Activated B cell treated with CpG ODN at 0.5 μM for 24 hours (primary cell): ENCODE measurements around the gene CACNA2D3. TPM values are rescaled to one million over a fixed set of nuclear protein-coding genes. Genes with fewer than 3 reads are reported as not detected.

Experiments used
- ATAC-seq: fragments of 200-7000 bp; cut with Tn5 transposase; one replicate; pipeline ENCODE4 v1.10.0; 2021; ENCODE audit warnings: low read depth, mild to moderate bottlenecking, moderate library complexity
- CTCF ChIA-PET: fragments of 350-600 bp; sonication (Branson Sonifier 250); formaldehyde crosslinking; loops from one replicate; lab custom pipeline; 2021; ENCODE audit warnings: antibody characterized with exemption; lab: Charles Lee
- POLR2A ChIA-PET: fragments of 350-600 bp; sonication (Branson Sonifier 250); formaldehyde crosslinking; loops from one replicate; lab custom pipeline; 2021; ENCODE audit warnings: antibody characterized with exemption; lab: Charles Lee
- DNase-seq: peaks from one replicate; pipeline ENCODE4 v3.0.0; 2022
- H3K27ac Mint-ChIP-seq: one replicate; pipeline ENCODE4 v1.8.0; 2020; ENCODE audit warnings: mixed read lengths
- H3K27me3 Mint-ChIP-seq: one replicate; pipeline ENCODE4 v1.8.0; 2021; ENCODE audit warnings: mixed read lengths
- H3K36me3 Mint-ChIP-seq: one replicate; pipeline ENCODE4 v1.8.0; 2021; ENCODE audit warnings: low read depth, mixed read lengths
- H3K4me1 Mint-ChIP-seq: one replicate; pipeline ENCODE4 v1.8.0; 2021; ENCODE audit warnings: mixed read lengths
- H3K4me3 Mint-ChIP-seq: one replicate; pipeline ENCODE4 v1.8.0; 2020; ENCODE audit warnings: mild to moderate bottlenecking, mixed read lengths
- H3K9me3 Mint-ChIP-seq: one replicate; pipeline ENCODE4 v1.8.0; 2020; ENCODE audit warnings: mixed read lengths
- CTCF ChIP-seq: fragments of 200-600 bp; IDR thresholded peaks from one replicate; pipeline ENCODE4 v1.8.0; 2022; ENCODE audit warnings: antibody characterized with exemption, mild to moderate bottlenecking
- intact Hi-C: fragments of 100-400 bp; cut with micrococcal nuclease; formaldehyde crosslinking; loops from one replicate; pipeline ENCODE4 v1.15.1; 2024
- total RNA-seq: library from RNA; stranded (reverse); gene quantifications from 2 replicates; pipeline ENCODE4 v1.2.3, GENCODE V29; 2022

The CACNA2D3 gene
- total RNA-seq, 1 donor from 2014 or later, result not detected

- H3K4me3 Mint-ChIP-seq, result no peak overlapping the region
- ChIA-PET CTCF (no interaction called here), POLR2A (no interaction called here)
- intact Hi-C loops, result no loop called here
- no peaks in the 10 kb centered on the region for H3K9me3 Mint-ChIP-seq
- no peaks in the 10 kb centered on the region for H3K4me1 Mint-ChIP-seq
- H3K27ac Mint-ChIP-seq, result no peak overlapping the region
- no peak for TF ChIP-seq CTCF
- DNase-seq, result no peak
- ATAC-seq, result no peak
- H3K36me3 Mint-ChIP-seq, result no peaks in the 10 kb centered on the region
- H3K27me3 Mint-ChIP-seq, result peaks cover 3% of the 10 kb centered on the region
These were observed 254.7 kb downstream of the CACNA2D3 start for GRCh38 chr3:54376939-54377578.

GRCh38 chr3:54378184-54378583 lies 255.8 kb downstream of the CACNA2D3 start:
- Mint-ChIP-seq H3K9me3 (no peaks in the 10 kb centered on the region), H3K4me1 (no peaks in the 10 kb centered on the region), H3K27me3 (peaks cover 3% of the 10 kb centered on the region), H3K27ac (no peak overlapping the region), H3K36me3 (no peaks in the 10 kb centered on the region), H3K4me3 (no peak overlapping the region)
- POLR2A ChIA-PET, result no interaction called here
- DNase-seq, result no peak
- no peak for ATAC-seq
- CTCF ChIA-PET, result no interaction called here
- intact Hi-C loops, result no loop called here
- TF ChIP-seq CTCF, result no peak

- no peaks in the 10 kb centered on the region for H3K9me3 Mint-ChIP-seq
- no peaks in the 10 kb centered on the region for H3K36me3 Mint-ChIP-seq
- no peaks in the 10 kb centered on the region for H3K4me1 Mint-ChIP-seq
- DNase-seq (no peak), ATAC-seq (no peak)
- POLR2A ChIA-PET, result no interaction called here
- H3K4me3 Mint-ChIP-seq, result no peak overlapping the region
- intact Hi-C loops, result no loop called here
- TF ChIP-seq CTCF, result no peak
- CTCF ChIA-PET, result no interaction called here
- H3K27me3 Mint-ChIP-seq, result no peaks in the 10 kb centered on the region
- H3K27ac Mint-ChIP-seq, result no peak overlapping the region
These were observed 261.9 kb downstream of the CACNA2D3 start for GRCh38 chr3:54384279-54384678.

GRCh38 chr3:54390582-54390981 lies 268.2 kb downstream of the CACNA2D3 start:
- no peaks in the 10 kb centered on the region for H3K4me1 Mint-ChIP-seq
- DNase-seq (no peak), ATAC-seq (no peak)
- H3K4me3 Mint-ChIP-seq, result no peak overlapping the region
- no peaks in the 10 kb centered on the region for H3K27me3 Mint-ChIP-seq
- no peak for TF ChIP-seq CTCF
- no peaks in the 10 kb centered on the region for H3K36me3 Mint-ChIP-seq
- H3K27ac Mint-ChIP-seq, result no peak overlapping the region
- H3K9me3 Mint-ChIP-seq, result no peaks in the 10 kb centered on the region
- intact Hi-C loops, result no loop called here
- POLR2A ChIA-PET, result no interaction called here
- CTCF ChIA-PET, result no interaction called here

GRCh38 chr3:54393150-54393549 lies 270.8 kb downstream of the CACNA2D3 start:
- ATAC-seq (no peak), DNase-seq (no peak)
- no peak overlapping the region for H3K27ac Mint-ChIP-seq
- H3K36me3 Mint-ChIP-seq, result no peaks in the 10 kb centered on the region
- ChIA-PET CTCF (no interaction called here), POLR2A (no interaction called here)
- no peaks in the 10 kb centered on the region for H3K9me3 Mint-ChIP-seq
- intact Hi-C loops, result no loop called here
- H3K27me3 Mint-ChIP-seq, result no peaks in the 10 kb centered on the region
- H3K4me3 Mint-ChIP-seq, result no peak overlapping the region
- no peak for TF ChIP-seq CTCF
- H3K4me1 Mint-ChIP-seq, result no peaks in the 10 kb centered on the region
